NT2/D1 (cell line): ENCODE results near the gene ANKRD42.

Experiments
- YY1 ChIP-seq: IDR thresholded peaks from 2 replicates; pipeline ENCODE4 v1.6.1; 2011; ENCODE audit not compliant: insufficient read length, insufficient read depth
- ZNF274 ChIP-seq: IDR thresholded peaks from 2 replicates; pipeline ENCODE4 v1.6.1; 2011; ENCODE audit warnings: mild to moderate bottlenecking, low read depth, low read length

- TF ChIP-seq YY1 (no peak), ZNF274 (no peak)
These were observed 17.7 kb upstream of the ANKRD42 start for GRCh38 chr11:83175815-83176214.
